ENCODE data around the gene MEMO1.

DNA sequence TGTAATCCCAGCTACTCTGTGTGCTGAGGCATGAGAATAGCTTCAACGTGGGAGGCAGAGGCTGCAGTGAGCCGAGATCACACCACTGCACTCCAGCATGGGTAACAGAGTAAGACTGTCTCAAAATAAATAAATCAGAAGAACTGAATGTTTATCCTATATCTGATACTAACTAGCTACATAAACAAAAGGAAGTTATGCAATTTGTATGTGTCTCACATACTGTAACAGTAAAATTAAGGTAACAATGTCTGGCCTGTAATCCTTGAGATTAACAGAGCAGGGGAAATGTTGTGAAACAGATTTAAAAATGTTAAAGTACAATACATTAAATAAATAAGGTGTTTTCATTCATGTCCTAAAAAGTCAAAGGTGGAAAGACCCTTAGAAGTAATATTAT lies 150.8 kb downstream of the MEMO1 start:
- TF ChIP-seq, protein P1, sequence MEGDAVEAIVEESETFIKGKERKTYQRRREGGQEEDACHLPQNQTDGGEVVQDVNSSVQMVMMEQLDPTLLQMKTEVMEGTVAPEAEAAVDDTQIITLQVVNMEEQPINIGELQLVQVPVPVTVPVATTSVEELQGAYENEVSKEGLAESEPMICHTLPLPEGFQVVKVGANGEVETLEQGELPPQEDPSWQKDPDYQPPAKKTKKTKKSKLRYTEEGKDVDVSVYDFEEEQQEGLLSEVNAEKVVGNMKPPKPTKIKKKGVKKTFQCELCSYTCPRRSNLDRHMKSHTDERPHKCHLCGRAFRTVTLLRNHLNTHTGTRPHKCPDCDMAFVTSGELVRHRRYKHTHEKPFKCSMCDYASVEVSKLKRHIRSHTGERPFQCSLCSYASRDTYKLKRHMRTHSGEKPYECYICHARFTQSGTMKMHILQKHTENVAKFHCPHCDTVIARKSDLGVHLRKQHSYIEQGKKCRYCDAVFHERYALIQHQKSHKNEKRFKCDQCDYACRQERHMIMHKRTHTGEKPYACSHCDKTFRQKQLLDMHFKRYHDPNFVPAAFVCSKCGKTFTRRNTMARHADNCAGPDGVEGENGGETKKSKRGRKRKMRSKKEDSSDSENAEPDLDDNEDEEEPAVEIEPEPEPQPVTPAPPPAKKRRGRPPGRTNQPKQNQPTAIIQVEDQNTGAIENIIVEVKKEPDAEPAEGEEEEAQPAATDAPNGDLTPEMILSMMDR (IDR thresholded peaks at IDR 0.05), result no peak
- no peak for TF ChIP-seq POLR2A (IDR thresholded peaks at IDR 0.05)
